GM15510 (cell line): ENCODE results near the gene IGSF21.

Source experiments
- POLR2A ChIP-seq: IDR thresholded peaks from 3 replicates; pipeline ENCODE4 v1.6.1; 2011; ENCODE audit warnings: borderline replicate concordance; ENCODE audit not compliant: insufficient read length; ENCODE audit errors: extremely low read depth

The IGSF21 gene

DNA sequence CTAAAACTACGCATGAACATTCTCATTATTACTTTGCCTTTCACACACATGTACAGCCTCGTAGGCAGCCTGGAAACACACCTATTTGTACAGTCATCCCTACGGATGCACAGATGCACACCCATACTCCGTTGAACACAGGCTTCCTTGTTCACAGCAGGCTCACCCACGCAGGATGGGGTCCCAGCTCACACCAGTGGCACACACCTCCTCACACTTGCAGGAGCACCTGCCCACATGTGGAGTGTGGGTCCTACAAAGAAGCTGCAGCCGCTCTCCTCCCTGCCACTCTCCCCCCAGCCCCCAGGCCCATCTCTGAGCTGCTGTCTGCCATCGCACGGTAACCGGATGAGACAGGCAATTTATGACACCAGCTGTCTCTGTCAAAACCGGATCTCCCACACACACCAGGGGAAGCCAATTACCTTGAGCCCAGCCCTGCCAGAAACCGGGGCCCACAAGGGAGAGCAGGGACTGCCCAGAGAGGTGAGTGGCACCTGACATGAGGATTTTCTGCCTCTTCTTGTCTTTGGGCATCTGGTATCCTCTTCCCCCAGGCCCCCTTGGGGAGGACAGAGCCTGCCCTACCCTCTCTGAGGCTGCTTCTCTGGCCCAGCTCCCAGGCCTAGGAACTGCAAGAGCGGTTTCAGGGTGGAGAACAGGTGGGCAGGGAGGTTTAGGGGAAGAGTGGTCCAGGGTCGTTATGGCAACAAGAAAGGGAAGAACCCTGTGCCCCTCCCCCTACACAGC lies 175.4 kb downstream of the IGSF21 start:
- no peak for TF ChIP-seq POLR2A

DNA sequence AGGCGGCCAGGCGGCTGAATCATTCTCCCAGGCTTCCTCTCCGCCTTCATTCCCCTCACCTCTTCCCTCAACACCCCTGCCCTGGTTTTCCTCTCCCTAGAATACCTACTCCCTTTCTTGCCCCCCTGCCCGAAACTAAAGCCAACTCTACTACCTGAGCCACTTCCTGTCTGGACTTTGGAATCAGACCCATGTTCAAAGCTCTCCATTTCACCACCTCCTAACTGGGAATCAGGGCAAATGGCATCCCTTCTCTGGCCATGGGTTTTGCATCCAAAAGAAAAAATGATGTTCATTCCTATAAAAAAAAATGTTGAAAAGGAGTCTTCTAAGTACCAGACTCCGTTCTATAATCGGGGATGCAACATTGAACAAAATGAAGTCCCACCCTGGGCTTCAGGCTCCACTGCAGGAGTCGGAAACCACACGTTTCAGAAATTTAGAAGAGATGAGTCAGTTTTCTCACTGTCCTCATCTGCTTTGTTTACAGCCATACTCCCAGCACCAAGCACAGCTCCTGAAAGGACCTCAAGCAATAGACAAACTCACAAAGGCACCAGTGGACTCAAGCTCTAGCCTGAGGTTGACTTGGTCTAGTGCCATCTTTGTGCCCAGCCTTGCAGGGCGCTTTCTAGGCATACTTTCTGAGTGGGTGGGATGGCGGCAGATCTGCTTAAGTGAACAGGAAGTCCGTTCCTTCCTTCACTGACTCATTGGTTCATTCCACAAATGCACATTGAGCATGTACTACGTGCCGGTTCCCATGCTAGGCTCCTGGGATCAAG lies 176.2 kb downstream of the IGSF21 start:
- TF ChIP-seq POLR2A: no peak

- no peak for TF ChIP-seq POLR2A
Observed at GRCh38 chr1:18284805-18285537, 177.4 kb downstream of the IGSF21 start.

DNA sequence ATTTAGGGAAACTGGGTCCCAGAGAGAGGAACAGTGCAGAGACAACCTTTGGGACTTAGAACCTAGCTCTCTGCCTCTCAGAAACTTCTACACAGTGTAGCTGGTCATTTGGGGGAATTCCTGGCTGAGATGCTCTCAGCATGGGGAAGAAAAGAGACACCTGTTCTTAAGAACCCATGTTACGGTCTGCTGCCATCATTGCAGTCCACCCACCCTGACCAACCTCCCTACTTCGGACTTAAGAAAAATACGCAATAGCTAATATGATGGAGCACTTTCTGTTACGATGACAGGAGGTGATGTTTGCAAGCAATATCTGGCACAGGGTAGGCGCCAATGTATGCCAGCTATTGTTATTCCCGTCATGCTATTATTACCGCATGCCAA lies 177.9 kb downstream of the IGSF21 start:
- TF ChIP-seq POLR2A: no peak

- no peak for TF ChIP-seq POLR2A
Observed at GRCh38 chr1:18288722-18289121, 181.1 kb downstream of the IGSF21 start.

DNA sequence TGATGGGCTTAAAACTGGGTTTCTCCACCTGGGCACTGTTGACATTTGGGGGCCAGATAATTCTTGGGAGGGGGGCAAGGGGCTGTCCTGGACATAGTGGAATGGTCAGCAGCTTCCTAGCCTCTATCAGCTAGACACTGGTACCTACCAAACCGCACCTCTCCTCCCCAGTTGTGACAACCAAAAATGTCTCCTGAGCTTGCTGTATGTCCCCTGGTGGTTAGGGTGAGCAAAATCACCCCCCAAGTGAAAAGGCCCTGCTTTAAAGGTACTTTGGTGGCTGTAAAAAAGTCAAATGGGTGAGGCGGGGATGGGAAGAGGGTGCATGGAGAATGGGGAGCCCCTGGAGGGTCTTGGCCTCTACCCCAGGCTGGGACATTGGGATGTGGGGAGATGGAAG lies 182.0 kb downstream of the IGSF21 start:
- no peak for TF ChIP-seq POLR2A

- TF ChIP-seq POLR2A: no peak
Observed at GRCh38 chr1:18290740-18291412, 183.3 kb downstream of the IGSF21 start.

- TF ChIP-seq POLR2A: no peak
Observed at GRCh38 chr1:18292531-18292930, 184.9 kb downstream of the IGSF21 start.

- TF ChIP-seq POLR2A: no peak
Observed at GRCh38 chr1:18293291-18293690, 185.7 kb downstream of the IGSF21 start.

DNA sequence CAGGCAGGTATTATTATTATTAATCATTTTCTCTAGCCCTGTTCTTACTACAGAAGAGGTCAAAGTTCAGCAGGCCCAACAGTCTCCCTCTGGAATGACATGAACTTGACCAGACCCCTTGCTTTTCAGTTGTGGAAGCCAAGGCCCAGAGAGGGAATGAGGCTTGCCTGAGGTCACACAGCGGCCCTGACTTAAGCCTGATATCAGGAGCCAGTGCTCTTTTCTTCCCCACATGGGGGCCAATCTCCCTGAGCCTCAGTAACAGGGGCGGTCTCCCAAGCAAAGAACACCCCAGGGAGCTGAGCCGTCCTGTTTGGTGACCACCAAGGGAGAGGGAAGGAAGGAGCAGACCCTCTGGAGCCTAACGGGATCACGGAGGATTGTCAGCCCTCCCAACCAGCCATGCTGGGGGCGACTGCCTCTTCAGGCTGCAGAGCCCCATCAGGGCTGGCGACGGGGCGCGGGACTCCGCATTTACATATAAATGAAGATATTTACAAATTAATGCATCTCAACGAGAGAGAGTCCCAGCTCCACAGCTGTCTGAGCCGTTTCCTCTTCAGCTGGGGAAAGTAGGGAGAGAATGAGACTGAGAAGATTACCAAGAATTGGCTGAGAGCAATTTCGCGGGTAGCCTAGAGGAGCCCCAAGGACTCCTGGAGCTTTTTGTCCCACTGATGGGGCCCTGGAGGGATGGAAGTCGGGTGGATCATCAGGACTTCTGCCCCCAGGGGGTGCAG lies 187.0 kb downstream of the IGSF21 start:
- TF ChIP-seq POLR2A: no peak

- TF ChIP-seq POLR2A: no peak
Observed at GRCh38 chr1:18297896-18298648, 190.5 kb downstream of the IGSF21 start.

DNA sequence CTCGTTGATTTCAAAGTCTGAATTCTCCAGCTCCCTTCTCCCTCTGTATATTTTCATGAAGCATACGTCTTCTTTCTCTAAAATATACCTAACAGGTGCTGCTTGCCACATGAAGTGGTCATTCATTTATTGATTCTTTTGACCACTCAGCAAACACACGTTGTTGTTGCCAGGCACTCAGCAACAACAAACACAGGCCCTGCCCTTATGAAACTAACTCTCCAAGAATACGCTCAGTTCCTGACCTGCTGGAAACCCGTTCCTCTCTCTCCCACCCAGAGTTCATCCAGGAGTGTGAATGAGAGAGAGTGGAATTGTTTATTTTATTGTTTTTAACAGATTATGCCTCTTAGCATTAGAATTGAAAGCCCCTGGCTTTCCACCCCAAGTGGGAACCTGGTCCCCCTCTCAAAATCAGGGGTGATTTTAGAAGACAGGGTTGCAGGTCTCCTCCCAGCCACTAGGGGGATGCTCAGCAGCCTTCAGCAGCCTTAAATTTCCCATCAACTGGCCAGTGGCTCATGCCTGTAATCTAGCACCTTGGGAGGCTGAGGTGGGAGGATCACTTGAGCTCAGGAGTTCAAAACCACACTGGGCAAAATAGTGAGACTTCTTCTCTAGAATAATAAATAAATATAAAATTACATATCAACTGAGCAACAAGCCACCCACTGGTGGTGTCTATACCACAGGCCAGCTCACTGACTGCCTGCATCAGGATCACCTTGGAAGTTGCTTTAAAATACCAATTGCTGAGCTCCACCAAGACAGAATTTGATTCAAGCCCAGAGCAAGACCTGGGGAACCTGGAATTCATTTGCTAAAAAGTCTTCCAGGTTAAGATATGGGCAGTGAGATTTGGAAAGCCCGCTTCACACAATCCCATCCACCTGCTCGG lies 192.1 kb downstream of the IGSF21 start:
- TF ChIP-seq POLR2A: no peak
